SJCRH30 (cell line): ENCODE data around the gene SLC15A5. TPM values are rescaled to one million over a fixed set of nuclear protein-coding genes. Genes with fewer than 3 reads are reported as not detected.

ENCODE experiments used
- DNase-seq, 2 experiments: peaks; one replicate each; pipeline ENCODE4 v3.0.0-alpha.2; 2015 to 2020
- H3K27ac ChIP-seq: fragments of 250-450 bp; sonication (Bioruptor Pico); 2 replicates; pipeline ENCODE4 v1.5.1; 2020; ENCODE audit warnings: mild to moderate bottlenecking, moderate library complexity
- H3K27me3 ChIP-seq: fragments of 250-450 bp; sonication (Bioruptor Pico); 2 replicates; pipeline ENCODE4 v1.5.1; 2020; ENCODE audit warnings: mild to moderate bottlenecking, moderate library complexity
- H3K36me3 ChIP-seq: fragments of 250-450 bp; sonication (Bioruptor Pico); 2 replicates; pipeline ENCODE4 v1.5.1; 2020; ENCODE audit warnings: mild to moderate bottlenecking, moderate library complexity
- H3K4me1 ChIP-seq: fragments of 250-450 bp; sonication (Bioruptor Pico); 2 replicates; pipeline ENCODE4 v1.5.1; 2020; ENCODE audit warnings: mild to moderate bottlenecking, moderate library complexity
- H3K4me3 ChIP-seq: fragments of 250-450 bp; sonication (Bioruptor Pico); 2 replicates; pipeline ENCODE4 v1.5.1; 2020; ENCODE audit warnings: mild to moderate bottlenecking, moderate library complexity
- H3K9me3 ChIP-seq: fragments of 250-450 bp; sonication (Bioruptor Pico); replicated peaks from 2 replicates; pipeline ENCODE4 v1.5.1; 2020; ENCODE audit warnings: mild to moderate bottlenecking, moderate library complexity
- total RNA-seq: library from RNA; depleted of rRNA; stranded (reverse); fragments of >200 nt; shearing (Covaris generic); gene quantifications from 2 replicates; pipeline ENCODE4 v1.2.3, GENCODE V29; 2014

Gene SLC15A5
- total RNA-seq, 1 experiment from 2014 or later: not detected

DNA sequence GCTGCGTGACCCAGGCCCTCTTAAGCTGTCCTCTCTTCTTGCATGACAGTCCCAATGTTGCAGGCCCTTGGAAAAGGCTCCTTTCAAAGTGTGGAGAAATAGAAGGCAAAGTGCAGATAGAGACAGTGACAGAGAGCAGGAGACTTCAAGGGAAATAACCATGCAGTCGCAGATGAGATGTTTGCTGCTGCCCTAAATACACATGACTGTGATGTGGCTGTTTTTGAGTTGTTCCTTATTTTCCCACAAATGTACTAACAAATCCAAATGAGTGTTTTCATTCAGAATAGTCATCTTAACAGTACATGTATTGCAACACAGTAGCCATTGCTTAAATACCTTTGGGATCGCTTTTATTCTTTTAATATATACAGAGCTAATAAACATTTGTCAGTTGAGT, 101.6 kb downstream of the SLC15A5 start:
- Histone ChIP-seq H3K27me3 (no peaks in the 10 kb centered on the region), H3K4me3 (no peak overlapping the region), H3K27ac (no peak overlapping the region), H3K9me3 (peaks cover 4% of the 10 kb centered on the region; the same call in 1 of the 2 replicates), H3K36me3 (no peaks in the 10 kb centered on the region), H3K4me1 (no peaks in the 10 kb centered on the region)
- no peak for DNase-seq

DNA sequence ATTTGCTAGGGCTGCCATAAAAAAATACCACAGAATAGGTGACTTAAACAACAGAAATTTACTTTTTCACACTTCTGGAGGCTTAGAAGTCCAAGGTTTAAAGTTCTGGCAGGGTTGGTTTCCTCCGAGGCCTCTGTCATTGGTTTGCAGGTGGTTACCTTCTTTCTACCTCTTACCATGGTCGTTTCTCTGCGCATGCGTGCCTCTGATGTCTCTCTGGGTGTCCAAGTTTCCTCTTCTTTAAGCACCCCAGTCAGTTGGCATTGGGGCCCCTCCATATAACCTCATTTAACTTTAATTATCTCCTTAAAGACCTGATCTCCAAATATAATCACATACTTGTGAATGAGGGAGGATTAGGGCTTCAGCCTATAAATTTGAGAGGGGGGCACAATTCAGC, 103.2 kb downstream of the SLC15A5 start:
- Histone ChIP-seq H3K4me3 (no peak overlapping the region), H3K27me3 (no peaks in the 10 kb centered on the region), H3K4me1 (no peaks in the 10 kb centered on the region), H3K36me3 (no peaks in the 10 kb centered on the region), H3K27ac (no peak overlapping the region), H3K9me3 (no peaks in the 10 kb centered on the region)
- DNase-seq: no peak

DNA sequence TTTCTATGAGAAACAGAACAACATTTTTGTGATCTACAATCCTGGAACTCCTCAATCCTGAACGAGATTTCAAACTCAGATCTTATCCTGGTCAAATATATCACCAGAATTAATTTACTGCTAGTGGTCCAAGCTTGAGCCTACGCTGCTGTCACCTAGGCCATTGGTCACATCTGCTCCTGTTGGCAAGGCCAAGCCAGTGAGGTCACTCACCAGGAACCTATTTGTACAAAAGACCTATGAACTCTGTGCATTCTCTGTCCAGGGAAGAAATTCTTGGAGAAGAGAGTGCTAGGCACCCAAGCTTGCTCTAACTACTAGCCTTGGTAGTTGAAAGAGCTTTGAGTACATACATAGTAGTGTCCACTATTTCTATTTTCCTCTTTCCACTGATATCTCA, 106.1 kb downstream of the SLC15A5 start:
- no peaks in the 10 kb centered on the region for H3K9me3 ChIP-seq
- no peak overlapping the region for H3K4me3 ChIP-seq
- no peaks in the 10 kb centered on the region for H3K4me1 ChIP-seq
- no peaks in the 10 kb centered on the region for H3K36me3 ChIP-seq
- H3K27ac ChIP-seq: no peak overlapping the region
- no peak for DNase-seq
- no peaks in the 10 kb centered on the region for H3K27me3 ChIP-seq

DNA sequence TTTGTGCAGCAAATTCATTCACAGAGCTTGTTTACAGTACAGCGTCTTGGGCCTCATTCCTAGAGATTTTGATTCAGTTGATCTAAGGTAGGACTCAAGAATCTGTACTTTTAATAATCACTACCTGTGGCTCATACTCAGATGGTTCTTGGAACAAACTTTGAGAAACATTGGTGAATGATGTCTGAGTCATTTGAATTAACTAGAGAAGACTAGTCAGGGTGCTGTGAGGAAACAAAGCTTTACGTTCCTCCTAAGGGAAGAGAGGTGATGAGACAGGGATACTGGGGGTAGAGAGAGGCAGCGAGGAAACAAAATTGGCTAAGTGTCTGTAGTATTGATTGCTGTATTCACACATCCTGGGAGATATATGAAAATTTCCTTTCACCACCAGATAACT, 109.4 kb downstream of the SLC15A5 start:
- Histone ChIP-seq H3K27ac (no peak overlapping the region), H3K4me3 (no peak overlapping the region), H3K9me3 (no peaks in the 10 kb centered on the region), H3K4me1 (no peaks in the 10 kb centered on the region), H3K36me3 (no peaks in the 10 kb centered on the region), H3K27me3 (no peaks in the 10 kb centered on the region)
- DNase-seq: no peak

DNA sequence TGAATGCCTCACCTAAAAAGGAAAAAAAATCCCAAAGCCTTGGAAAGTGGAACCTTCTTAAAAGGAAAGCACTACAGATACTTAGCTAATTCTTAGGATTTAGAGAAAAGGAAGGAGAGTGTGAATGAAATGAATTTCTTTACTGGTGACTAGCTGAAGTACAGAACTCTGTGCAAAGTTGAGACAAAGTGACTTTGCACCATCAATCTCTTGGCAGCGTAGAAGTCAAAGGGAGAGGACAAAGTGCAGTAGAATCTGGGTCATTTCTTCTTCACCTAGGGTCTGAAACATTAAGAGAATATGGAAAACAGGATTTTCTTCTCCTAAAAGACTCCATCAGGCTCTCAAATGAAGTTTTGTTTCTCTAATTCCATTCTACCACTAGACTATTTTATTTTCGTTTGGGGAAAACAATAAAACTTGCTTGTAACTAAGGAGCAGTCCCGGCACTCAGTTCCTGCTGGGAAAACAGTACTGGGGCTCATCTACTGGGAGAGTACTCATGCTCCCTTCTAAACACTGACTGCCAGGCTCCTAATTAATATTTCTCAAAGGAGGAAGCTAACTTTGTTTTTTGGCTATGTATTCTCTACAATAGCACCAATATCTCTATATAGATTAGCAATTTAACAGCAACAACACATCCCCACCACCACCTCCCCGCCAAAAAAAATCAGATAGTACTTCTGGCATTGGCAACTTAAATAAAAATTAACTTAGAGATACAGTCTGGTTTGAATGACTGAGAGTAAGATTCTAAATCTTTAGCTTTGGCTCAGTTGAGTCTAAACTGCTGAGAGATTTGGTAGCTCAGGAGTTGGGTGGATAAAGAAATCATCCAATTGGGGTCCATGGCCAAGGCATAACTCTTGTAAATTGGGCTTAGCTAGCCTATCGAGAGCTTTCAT, 110.7 kb downstream of the SLC15A5 start:
- H3K9me3 ChIP-seq: no peaks in the 10 kb centered on the region
- no peak overlapping the region for H3K4me3 ChIP-seq
- DNase-seq: no peak
- H3K4me1 ChIP-seq: no peaks in the 10 kb centered on the region
- no peaks in the 10 kb centered on the region for H3K27me3 ChIP-seq
- H3K27ac ChIP-seq: no peak overlapping the region
- H3K36me3 ChIP-seq: no peaks in the 10 kb centered on the region

DNA sequence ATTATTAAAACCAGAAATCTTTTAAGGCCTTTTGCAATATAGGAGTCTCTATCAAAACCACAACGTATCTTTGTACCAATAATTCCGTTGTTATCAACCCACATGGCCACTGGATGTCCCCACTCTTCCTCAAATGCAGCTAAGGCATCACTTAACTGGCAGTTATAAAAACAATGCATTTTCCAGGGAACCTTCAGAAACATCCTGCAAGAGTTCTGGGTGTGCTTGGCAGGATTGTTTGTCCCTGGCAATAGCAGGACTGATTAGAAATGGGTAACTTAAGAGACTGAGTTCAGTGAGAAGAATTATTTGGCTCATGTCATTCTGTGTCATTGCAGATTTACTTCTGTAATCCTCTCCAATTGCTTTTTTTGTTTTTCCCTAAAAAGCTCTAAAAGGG, 112.0 kb downstream of the SLC15A5 start:
- Histone ChIP-seq H3K36me3 (no peaks in the 10 kb centered on the region), H3K4me1 (no peaks in the 10 kb centered on the region), H3K9me3 (no peaks in the 10 kb centered on the region), H3K27ac (no peak overlapping the region), H3K4me3 (no peak overlapping the region), H3K27me3 (no peaks in the 10 kb centered on the region)
- peak; percentile 33 to 58 for DNase-seq

DNA sequence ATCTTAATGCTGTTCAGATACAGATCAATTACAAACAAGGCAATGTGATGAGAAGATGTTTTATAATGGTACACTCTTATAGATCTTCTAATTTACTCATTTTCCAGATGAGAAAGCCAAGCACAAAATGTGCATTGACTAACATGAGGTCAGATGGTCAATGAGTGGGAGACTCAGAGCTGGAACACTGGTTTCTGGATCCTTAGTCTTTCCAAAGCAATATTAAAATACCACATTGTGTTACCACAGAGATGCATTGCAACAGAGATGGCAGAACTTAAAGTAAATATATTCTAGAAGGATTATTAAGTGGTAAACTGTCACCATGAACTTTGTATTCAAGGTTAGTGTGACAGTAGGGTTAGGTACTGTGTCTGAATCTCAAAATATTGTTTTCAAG, 113.6 kb downstream of the SLC15A5 start:
- no peaks in the 10 kb centered on the region for H3K27me3 ChIP-seq
- no peak overlapping the region for H3K4me3 ChIP-seq
- DNase-seq: no peak
- no peak overlapping the region for H3K27ac ChIP-seq
- H3K9me3 ChIP-seq: no peaks in the 10 kb centered on the region
- no peaks in the 10 kb centered on the region for H3K36me3 ChIP-seq
- no peaks in the 10 kb centered on the region for H3K4me1 ChIP-seq

DNA sequence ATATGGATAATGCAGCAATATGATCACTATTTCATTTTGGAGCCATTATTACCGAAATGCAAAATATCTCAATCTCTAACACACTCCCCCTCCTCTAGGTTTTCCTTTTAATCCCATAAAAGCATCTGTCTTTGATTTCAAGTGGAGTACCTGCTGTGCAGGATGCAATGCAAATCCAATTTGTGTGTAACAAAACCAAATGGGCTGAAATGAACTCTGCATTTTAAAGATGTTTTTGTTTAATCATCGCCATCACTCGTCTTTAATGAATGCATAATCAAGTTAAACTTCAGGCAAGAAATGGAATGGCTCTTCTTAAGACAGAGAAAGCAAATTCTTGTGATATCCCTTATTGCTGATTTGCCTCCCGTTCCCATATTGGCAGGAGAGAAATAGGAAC, 114.3 kb downstream of the SLC15A5 start:
- Histone ChIP-seq H3K4me3 (no peak overlapping the region), H3K27me3 (no peaks in the 10 kb centered on the region)
- DNase-seq: no peak

DNA sequence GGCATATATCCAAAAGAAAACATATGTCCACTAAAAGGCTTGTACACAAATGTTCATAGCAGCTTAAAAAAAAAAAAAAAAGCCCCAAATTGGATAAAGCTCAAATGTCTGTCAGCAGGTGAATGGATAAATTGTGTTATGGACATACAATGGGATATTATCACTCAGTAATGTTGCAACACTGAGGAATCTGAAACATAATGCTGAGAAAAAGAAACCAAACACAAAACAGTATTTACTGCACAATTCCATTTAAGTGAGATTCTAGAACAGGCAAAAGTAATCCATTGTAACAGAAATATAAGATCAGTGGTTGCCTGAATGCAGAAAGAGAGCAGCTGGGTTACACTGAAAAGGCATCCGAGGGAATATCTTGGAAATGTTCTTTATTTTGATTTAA, 117.9 kb downstream of the SLC15A5 start:
- Histone ChIP-seq H3K27me3 (no peaks in the 10 kb centered on the region), H3K4me3 (no peak overlapping the region)
- peak in 1 of 2 experiments; percentile 2 for DNase-seq

More for the DNA sequence above, 114.3 kb downstream of the SLC15A5 start:
- Histone ChIP-seq H3K36me3 (no peaks in the 10 kb centered on the region), H3K27ac (no peak overlapping the region), H3K4me1 (no peaks in the 10 kb centered on the region), H3K9me3 (no peaks in the 10 kb centered on the region)

DNA sequence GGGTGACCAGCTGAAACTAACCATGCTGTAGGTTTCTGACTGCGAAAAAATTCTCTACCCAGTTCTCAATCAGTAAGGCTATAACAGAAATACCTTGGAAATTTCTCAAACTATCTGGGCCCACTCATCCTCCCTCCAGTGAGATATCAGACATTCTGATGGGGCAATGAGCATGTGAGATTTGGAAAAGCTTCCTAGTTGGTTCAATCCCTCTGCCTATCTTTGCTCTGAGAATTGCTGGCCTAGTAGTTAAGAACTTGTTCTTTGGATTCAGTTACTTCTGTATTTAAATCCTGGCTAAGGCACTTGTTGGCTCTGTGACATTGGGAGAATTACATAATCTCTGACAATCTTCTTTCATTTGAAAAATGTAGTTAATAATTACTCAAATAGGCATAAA, 119.4 kb downstream of the SLC15A5 start:
- DNase-seq: no peak
- Histone ChIP-seq H3K36me3 (no peaks in the 10 kb centered on the region), H3K27me3 (no peaks in the 10 kb centered on the region), H3K9me3 (no peaks in the 10 kb centered on the region), H3K4me3 (no peak overlapping the region), H3K4me1 (no peaks in the 10 kb centered on the region), H3K27ac (no peak overlapping the region)

More for the DNA sequence above, 117.9 kb downstream of the SLC15A5 start:
- Histone ChIP-seq H3K9me3 (no peaks in the 10 kb centered on the region), H3K36me3 (no peaks in the 10 kb centered on the region), H3K27ac (no peak overlapping the region), H3K4me1 (no peaks in the 10 kb centered on the region)

DNA sequence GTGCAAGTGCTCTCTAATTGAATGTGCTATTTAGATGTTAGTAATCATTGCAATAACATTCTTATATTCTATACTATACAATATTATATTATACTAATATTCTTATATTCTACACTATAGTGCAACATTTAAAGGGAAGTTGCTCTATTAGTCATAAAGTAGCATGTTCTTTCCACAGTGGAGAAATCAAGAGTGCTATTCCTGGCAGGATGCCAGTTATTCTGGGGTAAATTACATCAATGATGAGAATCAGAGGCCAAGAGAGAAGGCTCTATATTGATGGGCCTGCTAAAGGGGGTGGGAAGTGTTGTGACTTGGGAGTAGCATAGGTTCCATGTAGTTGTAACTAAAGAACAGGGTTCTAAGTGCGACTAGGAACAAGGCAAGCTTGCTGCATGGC, 121.5 kb downstream of the SLC15A5 start:
- no peaks in the 10 kb centered on the region for H3K9me3 ChIP-seq
- no peak overlapping the region for H3K27ac ChIP-seq
- H3K4me3 ChIP-seq: no peak overlapping the region
- no peaks in the 10 kb centered on the region for H3K27me3 ChIP-seq
- no peaks in the 10 kb centered on the region for H3K4me1 ChIP-seq
- no peaks in the 10 kb centered on the region for H3K36me3 ChIP-seq
- DNase-seq: no peak

DNA sequence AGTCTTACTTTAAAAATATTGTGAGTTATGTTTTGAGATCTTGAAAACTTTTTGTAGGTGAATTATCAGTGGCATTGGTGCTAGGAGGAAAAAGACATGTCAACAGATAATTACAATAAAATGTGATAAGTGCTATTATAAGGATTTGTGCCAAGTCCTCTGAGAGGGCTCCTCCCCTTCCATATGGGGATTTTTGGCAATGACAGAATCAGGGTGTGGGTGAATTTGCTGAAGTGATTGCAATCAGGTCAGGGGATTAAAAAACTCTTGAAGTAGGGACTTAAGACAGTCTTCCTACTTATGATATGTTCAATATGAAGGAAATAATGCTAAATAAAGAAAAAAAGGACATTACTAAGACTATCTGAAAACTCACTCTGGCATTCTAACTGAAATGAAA, 122.5 kb downstream of the SLC15A5 start:
- H3K36me3 ChIP-seq: no peaks in the 10 kb centered on the region
- H3K9me3 ChIP-seq: no peaks in the 10 kb centered on the region
- DNase-seq: no peak
- no peak overlapping the region for H3K4me3 ChIP-seq
- no peaks in the 10 kb centered on the region for H3K4me1 ChIP-seq
- H3K27ac ChIP-seq: no peak overlapping the region
- no peaks in the 10 kb centered on the region for H3K27me3 ChIP-seq

DNA sequence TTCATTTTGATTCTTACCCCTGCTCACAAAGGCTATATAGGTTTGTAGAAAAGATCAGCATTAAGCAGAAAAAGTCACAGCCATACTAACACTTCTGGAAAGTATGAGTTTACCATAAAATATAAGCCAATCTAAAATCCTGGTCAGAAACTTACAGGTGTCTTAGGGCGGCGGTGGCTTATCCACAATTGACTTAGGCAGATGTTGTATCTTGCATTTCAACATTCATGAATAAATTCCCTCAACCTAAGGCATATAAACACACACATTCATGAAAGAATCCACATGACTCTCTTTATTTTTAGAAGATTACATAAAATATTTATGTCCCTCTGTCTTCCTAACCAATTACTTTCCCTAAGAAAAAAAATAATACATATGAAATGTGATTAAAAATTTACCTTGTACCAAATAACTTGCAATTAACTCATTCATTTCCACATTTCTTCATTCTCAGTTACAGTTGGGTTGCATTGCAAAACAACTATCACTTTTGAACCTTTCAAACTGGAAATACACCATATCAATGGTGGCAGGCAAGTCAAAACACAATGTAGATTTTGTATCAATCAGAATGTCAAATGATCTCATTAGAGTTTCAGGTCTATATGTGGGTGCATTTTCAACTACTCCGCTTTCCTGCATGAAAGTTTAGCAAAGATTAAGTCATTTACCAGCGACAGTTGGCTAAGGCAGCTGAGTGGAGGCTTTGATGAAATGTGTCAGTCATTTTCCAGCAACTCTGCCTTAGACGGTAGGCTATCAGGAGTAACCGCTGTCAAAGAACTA, 124.4 kb downstream of the SLC15A5 start:
- DNase-seq: no peak

DNA sequence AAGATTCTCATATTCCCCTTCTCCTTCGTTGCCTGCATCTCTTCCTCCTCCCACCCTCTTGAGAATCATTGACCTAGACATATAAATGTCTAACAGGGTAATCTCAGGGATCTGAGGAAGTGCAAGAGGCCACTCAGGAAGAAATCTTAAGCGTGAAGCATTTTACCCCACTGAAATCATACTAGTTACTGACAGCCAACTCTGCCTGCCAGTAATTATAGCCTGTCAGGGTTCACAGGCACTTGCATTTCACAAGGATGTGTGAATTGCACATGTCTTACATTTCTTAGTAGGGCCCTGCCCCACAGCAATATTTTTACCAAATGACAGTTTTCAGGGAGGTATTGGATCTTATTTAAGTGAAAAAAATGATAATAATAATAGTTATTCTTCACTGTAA, 127.2 kb downstream of the SLC15A5 start:
- no peaks in the 10 kb centered on the region for H3K4me1 ChIP-seq
- no peaks in the 10 kb centered on the region for H3K36me3 ChIP-seq
- no peaks in the 10 kb centered on the region for H3K27me3 ChIP-seq
- H3K27ac ChIP-seq: no peak overlapping the region
- H3K9me3 ChIP-seq: no peaks in the 10 kb centered on the region
- no peak for DNase-seq
- H3K4me3 ChIP-seq: no peak overlapping the region

More for the DNA sequence above, 124.4 kb downstream of the SLC15A5 start:
- Histone ChIP-seq H3K27ac (no peak overlapping the region), H3K9me3 (no peaks in the 10 kb centered on the region), H3K4me3 (no peak overlapping the region), H3K27me3 (no peaks in the 10 kb centered on the region), H3K36me3 (no peaks in the 10 kb centered on the region), H3K4me1 (no peaks in the 10 kb centered on the region)

DNA sequence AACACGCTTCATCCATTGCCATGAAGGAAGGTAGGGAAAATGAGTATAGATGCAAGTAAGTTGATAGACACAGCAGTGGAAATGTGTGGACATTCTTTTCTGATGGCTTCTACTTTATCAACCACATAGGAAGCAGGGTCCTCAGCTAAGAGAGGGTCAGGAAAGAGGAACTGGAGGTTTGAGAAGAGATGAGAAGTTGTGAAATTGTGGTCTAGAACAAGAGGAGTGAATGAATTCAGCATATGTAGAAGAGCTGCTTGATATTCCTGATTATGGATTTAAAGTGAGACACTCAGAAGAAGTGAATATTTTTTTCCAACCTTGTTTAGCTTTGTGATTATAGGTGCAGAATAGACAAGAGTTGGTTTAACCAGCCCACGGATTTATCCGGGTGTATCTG, 128.5 kb downstream of the SLC15A5 start:
- no peaks in the 10 kb centered on the region for H3K4me1 ChIP-seq
- no peaks in the 10 kb centered on the region for H3K9me3 ChIP-seq
- no peaks in the 10 kb centered on the region for H3K27me3 ChIP-seq
- no peak overlapping the region for H3K4me3 ChIP-seq
- H3K36me3 ChIP-seq: no peaks in the 10 kb centered on the region
- no peak overlapping the region for H3K27ac ChIP-seq
- DNase-seq: no peak
